NOMO-1 (cell line): Measurements from ENCODE around the gene SIAE.

Experiments
- DNase-seq, 2 experiments: peaks; one replicate each; lab custom pipeline; 2025; ENCODE audit not compliant: unreplicated experiment in 2 of 2; lab: John Stamatoyannopoulos, UW

The SIAE gene

DNA sequence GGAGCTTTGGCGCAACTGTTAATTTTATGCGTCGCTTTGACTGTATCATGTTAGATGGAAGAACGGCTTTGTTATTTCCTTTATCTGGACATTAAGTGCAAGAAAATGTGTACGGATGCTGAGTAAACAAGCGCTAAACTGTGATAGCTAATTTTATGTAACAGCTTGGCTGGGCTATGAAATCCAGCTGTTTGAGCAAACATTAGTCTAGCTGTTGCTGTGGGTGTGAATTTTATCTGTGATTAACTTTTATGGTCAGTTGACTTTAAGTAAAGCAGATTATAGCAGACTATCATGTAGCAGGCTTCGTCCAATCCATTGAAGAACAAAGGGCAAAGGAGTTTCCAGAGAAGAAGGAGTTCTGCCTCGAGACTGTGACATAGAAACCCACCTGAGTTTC lies 89.8 kb downstream of the SIAE start:
- no peak for DNase-seq
